Stimulated activated CD4-positive, alpha-beta T cell treated with anti-CD3 and anti-CD28 coated beads, TNF-alpha, amount 100 ng/mL, for 24 hours (primary cell): ENCODE results near the gene GH1.

Experiments used
- DNase-seq, 3 experiments: peaks; one replicate each; pipeline ENCODE4 v3.0.0-alpha.2; 2020; ENCODE audit warnings: low read depth in 3 of 3

Gene GH1

GRCh38 chr17:63944736-63945499, 26.3 kb upstream of the GH1 start:
- no peak for DNase-seq

GRCh38 chr17:63943745-63944144, 25.1 kb upstream of the GH1 start:
- DNase-seq: no peak

GRCh38 chr17:63942309-63942985, 23.8 kb upstream of the GH1 start:
- DNase-seq: no peak

- DNase-seq: no peak
Observed at GRCh38 chr17:63941751-63942150, 23.1 kb upstream of the GH1 start.

GRCh38 chr17:63941162-63941561, 22.5 kb upstream of the GH1 start:
- no peak for DNase-seq

GRCh38 chr17:63940584-63940983, 21.9 kb upstream of the GH1 start:
- no peak for DNase-seq

- DNase-seq: no peak
Observed at GRCh38 chr17:63939884-63940283, 21.2 kb upstream of the GH1 start.

GRCh38 chr17:63939401-63939800, 20.8 kb upstream of the GH1 start:
- DNase-seq: no peak

- no peak for DNase-seq
Observed at GRCh38 chr17:63937920-63938319, 19.3 kb upstream of the GH1 start.

- no peak for DNase-seq
Observed at GRCh38 chr17:63937319-63937718, 18.7 kb upstream of the GH1 start.

- DNase-seq: no peak
Observed at GRCh38 chr17:63934183-63935112, 15.8 kb upstream of the GH1 start.

GRCh38 chr17:63933598-63933997, 15.0 kb upstream of the GH1 start:
- no peak for DNase-seq

GRCh38 chr17:63932721-63933120, 14.1 kb upstream of the GH1 start:
- no peak for DNase-seq

GRCh38 chr17:63931981-63932561, 13.4 kb upstream of the GH1 start, which contains the start of gene CD79B:
CD79B (minus strand) TSS chr17:63932331; CDS start chr17:63932261, 70 bp downstream.
- DNase-seq: peak in 2 of 3 experiments; percentile 12 to 56

GRCh38 chr17:63930951-63931575, 12.4 kb upstream of the GH1 start:
- DNase-seq: peak in 2 of 3 experiments; percentile 22 to 65

- DNase-seq: no peak
Observed at GRCh38 chr17:63929860-63930766, 11.5 kb upstream of the GH1 start.

GRCh38 chr17:63928966-63929695, 10.5 kb upstream of the GH1 start:
- no peak for DNase-seq

- no peak for DNase-seq
Observed at GRCh38 chr17:63928172-63928666, 9.6 kb upstream of the GH1 start.

GRCh38 chr17:63927464-63928171, 9.0 kb upstream of the GH1 start:
- no peak for DNase-seq
